CD14-positive monocyte (primary cell): ENCODE measurements around the gene GRK3. TPM values are rescaled to one million over a fixed set of nuclear protein-coding genes. Genes with fewer than 3 reads are reported as not detected.

ENCODE experiments used
- DNase-seq, 3 donors: peaks; one replicate each; pipeline ENCODE4 v3.0.0-alpha.2; 2011 to 2022
- H2AFZ ChIP-seq: 2 replicates; pipeline ENCODE4 v1.6.0; 2012; ENCODE audit warnings: mild to moderate bottlenecking, low read depth, low read length, inconsistent platforms; ENCODE audit not compliant: insufficient read depth, poor library complexity, severe bottlenecking
- H3K27ac ChIP-seq, 2 donors: 1 replicate in 1 of 2; 2 replicates in 1 of 2; pipeline ENCODE4 v1.5.1; 2012 to 2013; ENCODE audit warnings: low read length in 2 of 2, control low read depth in 1 of 2, inconsistent platforms in 1 of 2, low read depth in 1 of 2, mild to moderate bottlenecking in 1 of 2
- H3K27me3 ChIP-seq, 2 donors: one replicate each; pipeline versions ENCODE4 v1.6.0 to v1.6.1; 2011 to 2013; ENCODE audit warnings: low read length in 2 of 2; ENCODE audit not compliant: control insufficient read depth in 2 of 2, insufficient read depth in 2 of 2
- H3K36me3 ChIP-seq, 2 donors: replicated peaks in 1 of 2; 1 replicate in 1 of 2; 2 replicates in 1 of 2; pipeline versions ENCODE4 v1.5.1 to v1.6.1; 2012 to 2013; ENCODE audit warnings: low read length in 2 of 2, control low read depth in 1 of 2, inconsistent platforms in 1 of 2, mild to moderate bottlenecking in 1 of 2; ENCODE audit not compliant: insufficient read depth in 2 of 2, control insufficient read depth in 1 of 2
- H3K4me1 ChIP-seq, 2 donors: 1 replicate in 1 of 2; 2 replicates in 1 of 2; pipeline versions ENCODE4 v1.5.1 to v1.6.1; 2012 to 2013; ENCODE audit warnings: low read length in 2 of 2, control low read depth in 1 of 2, inconsistent platforms in 1 of 2, mild to moderate bottlenecking in 1 of 2, moderate library complexity in 1 of 2; ENCODE audit not compliant: insufficient read depth in 2 of 2, control insufficient read depth in 1 of 2
- H3K4me2 ChIP-seq: replicated peaks from 2 replicates; pipeline ENCODE3; 2012; ENCODE audit warnings: low read length, moderate library complexity, mild to moderate bottlenecking; ENCODE audit not compliant: poor library complexity, severe bottlenecking; ENCODE audit errors: extremely low read depth
- H3K4me3 ChIP-seq, 3 experiments: fragments of 200-600 bp in 1 of 3; sonication (generic) in 1 of 3; replicated peaks in 1 of 3; 1 replicate in 2 of 3; 2 replicates in 1 of 3; pipeline ENCODE4 v1.5.1; 2011 to 2013; ENCODE audit warnings: low read length in 3 of 3, mild to moderate bottlenecking in 3 of 3, control low read depth in 2 of 3, low read depth in 2 of 3, inconsistent platforms in 1 of 3, moderate library complexity in 1 of 3
- H3K79me2 ChIP-seq: 2 replicates; pipeline ENCODE4 v1.6.0; 2012; ENCODE audit warnings: mild to moderate bottlenecking, control low read depth, inconsistent platforms, low read length, moderate library complexity; ENCODE audit not compliant: insufficient read depth
- H3K9ac ChIP-seq: 2 replicates; pipeline ENCODE4 v1.6.0; 2017; ENCODE audit warnings: low read length, mild to moderate bottlenecking; ENCODE audit not compliant: insufficient read depth, poor library complexity, severe bottlenecking
- H3K9me3 ChIP-seq, 2 donors: replicated peaks in 1 of 2; 1 replicate in 1 of 2; 2 replicates in 1 of 2; pipeline versions ENCODE4 v1.5.1 to v1.6.1; 2012 to 2013; ENCODE audit warnings: low read length in 2 of 2, control low read depth in 1 of 2; ENCODE audit not compliant: control insufficient read depth in 1 of 2, insufficient read depth in 1 of 2
- H4K20me1 ChIP-seq: 2 replicates; pipeline ENCODE4 v1.6.0; 2012; ENCODE audit warnings: mild to moderate bottlenecking, low read length, control low read depth, moderate library complexity; ENCODE audit not compliant: insufficient read depth
- H3K27ac Mint-ChIP-seq, 7 donors: one replicate each; pipeline ENCODE4 v1.8.0; 2020; ENCODE audit warnings: mild to moderate bottlenecking in 7 of 7, mixed read lengths in 7 of 7, moderate library complexity in 6 of 7, inconsistent platforms in 2 of 7
- H3K27me3 Mint-ChIP-seq, 3 donors: one replicate each; pipeline ENCODE4 v1.8.0; 2021 to 2022; ENCODE audit warnings: low read depth in 3 of 3, mild to moderate bottlenecking in 3 of 3, mixed read lengths in 3 of 3, moderate library complexity in 3 of 3, inconsistent platforms in 1 of 3
- H3K36me3 Mint-ChIP-seq, 2 donors: one replicate each; pipeline ENCODE4 v1.8.0; 2020; ENCODE audit warnings: mixed read lengths in 2 of 2, inconsistent platforms in 1 of 2, mild to moderate bottlenecking in 1 of 2
- H3K4me1 Mint-ChIP-seq: one replicate; pipeline ENCODE4 v1.8.0; 2020; ENCODE audit warnings: mild to moderate bottlenecking, mixed read lengths
- H3K4me3 Mint-ChIP-seq, 2 donors: one replicate each; pipeline ENCODE4 v1.8.0; 2020; ENCODE audit warnings: mild to moderate bottlenecking in 2 of 2, mixed read lengths in 2 of 2, moderate library complexity in 1 of 2
- H3K9me3 Mint-ChIP-seq, 7 donors: one replicate each; pipeline ENCODE4 v1.8.0; 2020 to 2022; ENCODE audit warnings: mixed read lengths in 7 of 7, mild to moderate bottlenecking in 6 of 7, moderate library complexity in 6 of 7, inconsistent platforms in 2 of 7
- CTCF ChIP-seq: fragments of 200-600 bp; IDR thresholded peaks from one replicate; pipeline ENCODE4 v1.8.0; 2022; ENCODE audit warnings: antibody characterized with exemption, mild to moderate bottlenecking
- WGBS: methylation state at CpG from one replicate; pipeline ENCODE4 v1.1.5; 2013; ENCODE audit warnings: missing lambda C conversion rate; ENCODE audit not compliant: insufficient coverage; 5-methylcytosine and 5-hydroxymethylcytosine counted together
- intact Hi-C, 2 donors: fragments of 100-400 bp; cut with micrococcal nuclease; formaldehyde crosslinking; loops; one replicate each; pipeline versions ENCODE4 v1.15.0 to v1.15.1; 2023
- polyA minus RNA-seq: library from RNA; depleted of rRNA, polyadenylated mRNA; stranded (reverse); fragments of >200 nt; gene quantifications from 2 replicates; pipeline ENCODE4 v1.2.3, GENCODE V29; 2012
- polyA plus RNA-seq, 3 donors: library from polyadenylated mRNA; depleted of rRNA in 1 of 3; unstranded in 2 of 3; stranded (reverse) in 1 of 3; fragments of 300-500 nt in 2 of 3; fragments of >200 nt in 1 of 3; fragmentation: Illumina TruSeq in 2 of 3; gene quantifications; 1 replicate in 2 of 3; 2 replicates in 1 of 3; pipeline ENCODE4 v1.2.3, GENCODE V29; 2012 to 2021
- total RNA-seq, 12 experiments: library from RNA in 1 of 12; stranded (reverse) in 1 of 12; fragments of 120-200 nt in 1 of 12; gene quantifications; one replicate each; pipeline ENCODE4 v1.2.4 and lab custom pipeline; 2013 to 2026; ENCODE audit warnings: mixed read lengths in 6 of 12, inconsistent platforms in 1 of 12

The GRK3 gene
- 73.7 TPM for total RNA-seq (2013)
- polyA plus RNA-seq (10 to 100 TPM in 1 of 3 donors, 1 to 10 TPM in 2; 8.3 to 33.3 (median 9.6) TPM), polyA minus RNA-seq (24.7 and 36.5 TPM in 2 replicates), total RNA-seq (lab: John Stamatoyannopoulos, UW) (43.0 to 248 (median 213) reads per million in 11 experiments)

GRCh38 chr22:25564320-25564978, at the start of gene GRK3:
Gene GRK3, plus strand, starts transcription at chr22:25564675. Its CDS starts 366 bp downstream, at chr22:25565041.
- Histone ChIP-seq H3K4me1 (peaks cover 48 to 61% of the 10 kb centered on the region in 2 donors), H3K4me2 (peak within 1 kb of the TSS; percentile 91), H3K27ac (peak within 1 kb of the TSS; percentile 98 to 99), H3K9me3 (no peaks in the 10 kb centered on the region), H3K4me3 (peak within 1 kb of the TSS; percentile 91 to 99 (median 98)), H3K79me2 (peaks cover 40% of the 10 kb centered on the region), H4K20me1 (peaks cover 30% of the 10 kb centered on the region), H3K9ac (peak within 1 kb of the TSS; percentile 98), H3K27me3 (no peaks in the 10 kb centered on the region), H3K36me3 (no peaks in the 10 kb centered on the region), H2AFZ (peak within 1 kb of the TSS; percentile 72)
- Mint-ChIP-seq H3K27ac (peak within 1 kb of the TSS; percentile 94 to 100 (median 99)), H3K4me3 (peak within 1 kb of the TSS; percentile 95 to 99), H3K9me3 (peaks cover 0 to 3% (median 0%) of the 10 kb centered on the region in 7 donors), H3K27me3 (peaks cover 0 to 2% (median 0%) of the 10 kb centered on the region in 3 donors), H3K4me1 (peaks cover 62% of the 10 kb centered on the region), H3K36me3 (peaks cover 0 to 3% of the 10 kb centered on the region in 2 donors)
- intact Hi-C loops: no loop called here
- peak; percentile 49 to 83 (median 76) for DNase-seq
- TF ChIP-seq CTCF: no peak
- WGBS: under 1% methylated on average over 59 of the region's 73 CpGs

GRCh38 chr22:25518000-25518663, 46.3 kb upstream of the GRK3 start:
- intact Hi-C loops: no loop called here

More at GRCh38 chr22:25518000-25518663, 46.3 kb upstream of the GRK3 start:
- no peak overlapping the region for H2AFZ ChIP-seq
- no peaks in the 10 kb centered on the region for H3K36me3 Mint-ChIP-seq
- no peak overlapping the region for H3K27ac Mint-ChIP-seq
- no peak for TF ChIP-seq CTCF
- no peaks in the 10 kb centered on the region for H3K27me3 ChIP-seq
- no peak for DNase-seq
- H3K27me3 Mint-ChIP-seq: peaks cover 0 to 4% (median 0%) of the 10 kb centered on the region in 3 donors
- peaks cover 2 to 10% (median 6%) of the 10 kb centered on the region in 7 donors for H3K9me3 Mint-ChIP-seq
- H3K4me1 Mint-ChIP-seq: no peaks in the 10 kb centered on the region
- no peaks in the 10 kb centered on the region for H3K4me1 ChIP-seq
- 96% methylated on average over 11 of the region's 12 CpGs for WGBS
- H3K4me2 ChIP-seq: no peak overlapping the region
- H3K79me2 ChIP-seq: no peaks in the 10 kb centered on the region
- no peak overlapping the region for H3K4me3 Mint-ChIP-seq
- H3K4me3 ChIP-seq: no peak overlapping the region
- no peaks in the 10 kb centered on the region for H3K36me3 ChIP-seq
- H3K27ac ChIP-seq: no peak overlapping the region
- peaks cover 0 to 4% of the 10 kb centered on the region in 2 donors for H3K9me3 ChIP-seq
- no peaks in the 10 kb centered on the region for H4K20me1 ChIP-seq
- H3K9ac ChIP-seq: no peak overlapping the region
